Measurements from ENCODE around the gene LDB2. TPM values are rescaled to one million over a fixed set of nuclear protein-coding genes. Genes with fewer than 3 reads are reported as not detected.

The LDB2 gene
- total RNA-seq, 4 donors from 2014 or later: 48.8 to 298 (median 152) TPM

DNA sequence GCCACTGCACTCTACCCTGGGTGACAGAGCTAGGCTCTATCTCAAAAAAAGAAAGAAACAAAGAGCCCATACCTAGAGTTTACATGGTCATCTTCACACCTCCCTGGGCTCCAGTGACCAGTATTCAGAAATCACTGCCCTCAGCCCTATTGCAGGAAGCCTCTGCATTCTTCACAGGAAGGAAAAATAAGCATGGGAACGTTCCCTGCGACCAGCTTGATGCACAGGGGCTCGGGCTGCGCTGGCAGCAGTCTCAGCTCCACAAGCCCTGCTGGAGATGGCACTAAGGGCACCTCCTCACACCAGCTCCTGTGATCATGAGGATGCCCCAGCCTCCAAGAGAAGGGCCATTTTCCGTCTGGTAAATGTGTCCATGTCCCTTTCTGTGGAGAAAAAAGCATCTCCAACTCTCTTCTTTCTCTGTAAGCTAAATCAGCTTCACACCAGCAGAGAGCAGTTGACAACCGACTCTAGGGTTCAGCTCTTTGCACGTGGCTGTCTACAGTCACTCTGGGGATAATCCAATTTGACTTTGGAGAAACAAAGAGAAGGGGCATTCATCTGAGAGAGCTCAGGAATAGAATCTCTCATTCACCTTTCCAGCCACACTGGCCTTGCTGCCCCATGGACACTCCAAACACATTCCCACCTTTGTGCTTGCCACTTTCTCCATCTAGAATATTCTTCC, 33.1 kb downstream of the LDB2 start:
- DNase-seq: no peak
- TF ChIP-seq, protein P1, sequence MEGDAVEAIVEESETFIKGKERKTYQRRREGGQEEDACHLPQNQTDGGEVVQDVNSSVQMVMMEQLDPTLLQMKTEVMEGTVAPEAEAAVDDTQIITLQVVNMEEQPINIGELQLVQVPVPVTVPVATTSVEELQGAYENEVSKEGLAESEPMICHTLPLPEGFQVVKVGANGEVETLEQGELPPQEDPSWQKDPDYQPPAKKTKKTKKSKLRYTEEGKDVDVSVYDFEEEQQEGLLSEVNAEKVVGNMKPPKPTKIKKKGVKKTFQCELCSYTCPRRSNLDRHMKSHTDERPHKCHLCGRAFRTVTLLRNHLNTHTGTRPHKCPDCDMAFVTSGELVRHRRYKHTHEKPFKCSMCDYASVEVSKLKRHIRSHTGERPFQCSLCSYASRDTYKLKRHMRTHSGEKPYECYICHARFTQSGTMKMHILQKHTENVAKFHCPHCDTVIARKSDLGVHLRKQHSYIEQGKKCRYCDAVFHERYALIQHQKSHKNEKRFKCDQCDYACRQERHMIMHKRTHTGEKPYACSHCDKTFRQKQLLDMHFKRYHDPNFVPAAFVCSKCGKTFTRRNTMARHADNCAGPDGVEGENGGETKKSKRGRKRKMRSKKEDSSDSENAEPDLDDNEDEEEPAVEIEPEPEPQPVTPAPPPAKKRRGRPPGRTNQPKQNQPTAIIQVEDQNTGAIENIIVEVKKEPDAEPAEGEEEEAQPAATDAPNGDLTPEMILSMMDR (IDR thresholded peaks at IDR 0.05): no peak
- TF ChIP-seq POLR2A (IDR thresholded peaks at IDR 0.05): no peak
- H3K36me3 ChIP-seq: no peaks in the 10 kb centered on the region
- intact Hi-C loops (cut with DNase I; ENCODE audit: low total_unique reads): no loop called here
- H3K9me3 ChIP-seq: no peaks in the 10 kb centered on the region
- H3K27ac ChIP-seq: peak overlapping the region; percentile 14 to 73
- no peaks in the 10 kb centered on the region for H3K4me1 ChIP-seq
- no peak overlapping the region for H3K4me3 ChIP-seq
- no peaks in the 10 kb centered on the region for H3K27me3 ChIP-seq

DNA sequence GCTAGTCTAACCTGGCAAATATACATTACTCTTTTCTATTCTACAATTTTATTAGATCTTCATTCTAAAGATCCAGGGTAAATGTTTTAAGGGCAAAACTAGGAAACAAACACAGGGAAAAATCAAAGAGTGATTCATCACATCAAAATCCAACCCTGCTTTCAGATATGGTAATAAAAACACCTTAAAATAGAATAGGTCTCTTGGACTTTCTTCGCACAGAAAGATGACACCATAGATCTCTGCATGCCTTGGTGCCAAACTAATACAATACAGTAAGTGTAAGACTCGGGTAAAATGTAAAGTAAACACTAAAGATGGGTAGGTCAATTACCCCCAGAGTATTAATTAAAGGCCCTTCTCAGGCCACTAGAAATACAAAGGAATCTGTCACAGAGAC, 34.2 kb downstream of the LDB2 start:
- intact Hi-C loops (cut with DNase I; ENCODE audit: low total_unique reads): no loop called here
- Histone ChIP-seq H3K27ac (peak overlapping the region; percentile 14 to 73), H3K4me3 (no peak overlapping the region)

DNA sequence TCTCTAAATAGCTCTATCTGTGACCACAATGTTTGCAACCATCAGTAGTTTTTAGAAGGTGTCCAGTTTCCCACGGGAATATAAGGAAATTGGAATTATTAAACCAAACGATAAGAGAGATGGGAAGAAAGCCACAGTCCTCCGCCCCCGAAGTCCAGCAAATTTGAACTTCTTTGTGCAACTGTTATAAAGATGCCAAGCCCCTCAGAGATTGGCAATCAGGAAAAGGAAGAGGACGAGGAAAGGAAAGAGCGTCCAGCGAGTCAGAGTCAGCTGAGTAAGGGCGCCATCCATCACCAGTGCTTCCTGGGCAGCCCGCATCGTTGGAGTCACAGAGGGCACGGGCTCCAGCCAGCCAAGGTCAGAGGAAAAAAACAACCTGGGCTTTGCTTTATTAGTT, 35.7 kb downstream of the LDB2 start:
- Histone ChIP-seq H3K4me1 (no peaks in the 10 kb centered on the region), H3K27ac (peak overlapping the region; percentile 35 to 73), H3K4me3 (no peak overlapping the region), H3K36me3 (no peaks in the 10 kb centered on the region), H3K27me3 (no peaks in the 10 kb centered on the region), H3K9me3 (no peaks in the 10 kb centered on the region)
- DNase-seq: peak in 1 of 2 donors; percentile 46
- TF ChIP-seq, protein P1 (IDR thresholded peaks at IDR 0.05): no peak
- no peak for TF ChIP-seq POLR2A (IDR thresholded peaks at IDR 0.05)
- intact Hi-C loops (cut with DNase I; ENCODE audit: low total_unique reads): no loop called here

More for the DNA sequence above, 34.2 kb downstream of the LDB2 start:
- Histone ChIP-seq H3K27me3 (no peaks in the 10 kb centered on the region), H3K4me1 (no peaks in the 10 kb centered on the region), H3K9me3 (no peaks in the 10 kb centered on the region), H3K36me3 (no peaks in the 10 kb centered on the region)
- TF ChIP-seq, protein P1 (IDR thresholded peaks at IDR 0.05): no peak
- TF ChIP-seq POLR2A (IDR thresholded peaks at IDR 0.05): no peak
- DNase-seq: no peak

DNA sequence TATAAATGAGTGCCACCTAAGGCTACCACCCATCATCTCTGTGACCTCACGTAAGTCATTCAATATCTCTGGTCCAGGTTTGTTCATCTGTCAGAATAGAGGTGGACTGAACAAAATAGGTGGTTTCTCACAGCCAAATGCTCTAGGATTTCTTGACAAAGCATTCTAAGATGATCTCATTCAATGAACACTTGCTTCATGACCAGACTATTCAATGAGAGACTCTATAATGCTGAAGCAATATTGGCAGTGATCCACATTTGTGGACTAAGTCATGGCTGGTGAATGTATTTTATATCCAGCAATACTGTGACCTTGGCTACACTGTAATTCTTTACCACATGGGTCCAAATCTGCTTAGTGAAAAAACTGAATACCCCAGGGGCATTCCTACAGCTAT, 37.9 kb downstream of the LDB2 start:
- TF ChIP-seq, protein P1 (IDR thresholded peaks at IDR 0.05): no peak
- TF ChIP-seq POLR2A (IDR thresholded peaks at IDR 0.05): no peak
- H3K36me3 ChIP-seq: no peaks in the 10 kb centered on the region
- peak overlapping the region; percentile 6 to 73 for H3K27ac ChIP-seq
- H3K4me3 ChIP-seq: no peak overlapping the region
- no peak for DNase-seq
- intact Hi-C loops (cut with DNase I; ENCODE audit: low total_unique reads): no loop called here
- no peaks in the 10 kb centered on the region for H3K9me3 ChIP-seq
- H3K4me1 ChIP-seq: no peaks in the 10 kb centered on the region
- H3K27me3 ChIP-seq: no peaks in the 10 kb centered on the region

DNA sequence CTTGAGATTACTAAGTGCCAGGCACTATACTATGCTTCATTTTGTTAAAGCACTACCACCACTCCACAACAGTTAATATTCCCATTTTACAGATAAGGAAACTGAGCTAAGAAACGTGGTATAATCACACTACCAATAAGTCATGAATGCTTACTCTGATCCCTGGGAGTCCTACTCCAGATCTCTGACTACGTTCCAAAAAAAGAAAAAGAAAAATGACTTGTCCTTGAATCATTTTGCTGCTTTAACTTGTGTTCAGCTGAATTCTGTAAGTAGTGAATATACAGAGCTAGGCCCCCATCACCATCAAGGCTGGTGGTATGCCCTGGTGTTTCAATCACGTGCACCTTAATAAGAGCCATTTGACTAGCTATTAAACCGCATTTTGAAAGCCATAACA, 39.4 kb downstream of the LDB2 start:
- intact Hi-C loops (cut with DNase I; ENCODE audit: low total_unique reads): no loop called here
- H3K36me3 ChIP-seq: no peaks in the 10 kb centered on the region
- no peak for DNase-seq

More for the DNA sequence above, 39.4 kb downstream of the LDB2 start:
- Histone ChIP-seq H3K27ac (peak overlapping the region; percentile 23 to 73), H3K9me3 (no peaks in the 10 kb centered on the region), H3K4me3 (no peak overlapping the region), H3K4me1 (no peaks in the 10 kb centered on the region), H3K27me3 (no peaks in the 10 kb centered on the region)
- TF ChIP-seq POLR2A (IDR thresholded peaks at IDR 0.05): no peak
- TF ChIP-seq, protein P1 (IDR thresholded peaks at IDR 0.05): no peak

Measured in uterus (tissue), 4 donors.